ENCODE data around the gene HSD3B7. TPM values are rescaled to one million over a fixed set of nuclear protein-coding genes. Genes with fewer than 3 reads are reported as not detected.
A peak's percentile ranks its signal among the peaks of the same experiment; 100 is the strongest.

The HSD3B7 gene
- total RNA-seq, 6 donors from 2014 or later = 10.5 to 38.8 (median 21.3) TPM

GRCh38 chr16:30948667-30949649 lies 36.0 kb upstream of the HSD3B7 start, which contains the start of gene ORAI3:
Gene ORAI3 (plus strand): TSS chr16:30949068. CDS start chr16:30949290, 222 bp downstream.
- H3K9me3 ChIP-seq = no peaks in the 10 kb centered on the region
- H3K36me3 ChIP-seq = peaks cover 0 to 21% (median 0%) of the 10 kb centered on the region in 4 donors
- H3K27me3 ChIP-seq = no peaks in the 10 kb centered on the region
- peak; percentile 84 to 86 for ATAC-seq (ENCODE audit: low FRiP score in 2 of 2)
- WGBS, 2 donors = 1 to 4% methylated on average over 14 to 19 of the region's 70 CpGs
- peak within 1 kb of the TSS; percentile 86 to 99 (median 97) for H3K27ac ChIP-seq
- peaks cover 22 to 46% (median 31%) of the 10 kb centered on the region in 4 donors for H3K4me1 ChIP-seq
- TF ChIP-seq EP300 (IDR thresholded peaks at IDR 0.05) (no peak), POLR2A (IDR thresholded peaks at IDR 0.05) (peak in 3 of 4 donors; percentile 24 to 88 (median 72)), POLR2AphosphoS5 (IDR thresholded peaks at IDR 0.05) (peak; percentile 40 to 79), CTCF (IDR thresholded peaks at IDR 0.05) (no peak)
- peak; percentile 89 to 90 for DNase-seq
- peak within 1 kb of the TSS; percentile 89 to 99 (median 99) for H3K4me3 ChIP-seq

GRCh38 chr16:30949650-30950515 lies 35.1 kb upstream of the HSD3B7 start:
- peaks cover 0 to 15% (median 0%) of the 10 kb centered on the region in 4 donors for H3K36me3 ChIP-seq
- ATAC-seq (ENCODE audit: low FRiP score in 2 of 2) (peak; percentile 61 to 85), DNase-seq (peak in 1 of 2 donors; percentile 91)
- WGBS, 2 donors = 7 to 10% methylated on average over 14 to 21 of the region's 21 CpGs
- peak overlapping the region; percentile 86 to 99 (median 97) for H3K27ac ChIP-seq
- TF ChIP-seq CTCF (IDR thresholded peaks at IDR 0.05) (no peak), POLR2AphosphoS5 (IDR thresholded peaks at IDR 0.05) (peak; percentile 80 to 90), EP300 (IDR thresholded peaks at IDR 0.05) (peak in 1 of 4 donors; percentile 34), POLR2A (IDR thresholded peaks at IDR 0.05) (peak in 2 of 4 donors; percentile 79 to 82)
- peaks cover 22 to 46% (median 31%) of the 10 kb centered on the region in 4 donors for H3K4me1 ChIP-seq
- H3K4me3 ChIP-seq = peak overlapping the region; percentile 89 to 99 (median 99)
- no peaks in the 10 kb centered on the region for H3K27me3 ChIP-seq
- H3K9me3 ChIP-seq = no peaks in the 10 kb centered on the region

- 68 to 74% methylated on average over 3 to 8 of the region's 8 CpGs for WGBS, 2 donors
- ATAC-seq (ENCODE audit: low FRiP score in 2 of 2) = no peak
- TF ChIP-seq CTCF (IDR thresholded peaks at IDR 0.05) (no peak), POLR2AphosphoS5 (IDR thresholded peaks at IDR 0.05) (no peak), EP300 (IDR thresholded peaks at IDR 0.05) (no peak), POLR2A (IDR thresholded peaks at IDR 0.05) (no peak)
- Histone ChIP-seq H3K27ac (peak overlapping the region; percentile 86 to 99 (median 97)), H3K4me1 (peaks cover 22 to 46% (median 31%) of the 10 kb centered on the region in 4 donors), H3K36me3 (peaks cover 0 to 12% (median 0%) of the 10 kb centered on the region in 4 donors), H3K27me3 (no peaks in the 10 kb centered on the region), H3K4me3 (peak overlapping the region in 3 of 4 donors; percentile 89 to 99 (median 99)), H3K9me3 (no peaks in the 10 kb centered on the region)
- no peak for DNase-seq
Observed at GRCh38 chr16:30950516-30951065, 34.4 kb upstream of the HSD3B7 start.

GRCh38 chr16:30951193-30951592 lies 33.8 kb upstream of the HSD3B7 start:
- Histone ChIP-seq H3K4me3 (no peak overlapping the region), H3K9me3 (no peaks in the 10 kb centered on the region), H3K36me3 (peaks cover 0 to 12% (median 0%) of the 10 kb centered on the region in 4 donors), H3K27me3 (no peaks in the 10 kb centered on the region), H3K27ac (peak overlapping the region in 3 of 4 donors; percentile 60 to 99 (median 96)), H3K4me1 (peaks cover 22 to 46% (median 31%) of the 10 kb centered on the region in 4 donors)
- no peak for ATAC-seq (ENCODE audit: low FRiP score in 2 of 2)
- TF ChIP-seq CTCF (IDR thresholded peaks at IDR 0.05) (no peak), POLR2A (IDR thresholded peaks at IDR 0.05) (no peak), POLR2AphosphoS5 (IDR thresholded peaks at IDR 0.05) (no peak), EP300 (IDR thresholded peaks at IDR 0.05) (no peak)
- 82 to 85% methylated on average over 1 of the region's 1 CpG for WGBS, 2 donors
- DNase-seq = no peak
